ENCODE results near the gene GPR65. TPM values are rescaled to one million over a fixed set of nuclear protein-coding genes. Genes with fewer than 3 reads are reported as not detected.

Gene GPR65
- total and polyA plus RNA-seq, 10 of the 15 experiments (the other 5 are each of a cell fraction or from before 2014, with no cell fraction given) = 4.4 to 14.7 (median 9.4) TPM

GRCh38 chr14:88002421-88003075 is 2.4 kb upstream of the GPR65 start (continued):
- TF ChIP-seq CEBPZ (IDR thresholded peaks at IDR 0.05; ENCODE audit: low read depth, low read length) (no peak), IKZF2 (IDR thresholded peaks at IDR 0.05) (peak; percentile 25 to 36; a peak in 1 of 4 replicates), E2F8 (IDR thresholded peaks at IDR 0.05; ENCODE audit: low read depth, partially characterized antibody) (no peak), ZNF622 (IDR thresholded peaks at IDR 0.05) (no peak), ZBTB40 (IDR thresholded peaks at IDR 0.05; ENCODE audit: borderline replicate concordance) (no peak), SIN3A (IDR thresholded peaks at IDR 0.05; ENCODE audit: low read depth, low read length) (no peak), SREBF1 (IDR thresholded peaks at IDR 0.05; ENCODE audit: low read length) (no peak), ASH2L (IDR thresholded peaks at IDR 0.05; ENCODE audit: borderline replicate concordance, low read depth) (no peak), GATAD2B (conservative IDR thresholded peaks at IDR 0.05; ENCODE audit: low read depth) (no peak), DPF2 (IDR thresholded peaks at IDR 0.05) (no peak), PBX3 (IDR thresholded peaks at IDR 0.05; ENCODE audit: insufficient replicate concordance, low read depth, low read length) (no peak), MAX (IDR thresholded peaks at IDR 0.05; ENCODE audit: low read depth, low read length) (no peak), EED (IDR thresholded peaks at IDR 0.05; ENCODE audit: low read depth) (peak; percentile 62; the same call in 1 of the 2 replicates), EGR1 (IDR thresholded peaks at IDR 0.05; ENCODE audit: borderline replicate concordance in 1 of 2, low read depth in 2 of 2, low read length in 2 of 2) (0 out of 3 replicates have a peak, but pooled peaks of 1 of the 2 experiments have one; percentile 3), SUPT20H (IDR thresholded peaks at IDR 0.05; ENCODE audit: borderline replicate concordance, control insufficient read depth, low read depth, low read length) (no peak), FOXK2 (IDR thresholded peaks at IDR 0.05) (no peak), LARP7 (IDR thresholded peaks at IDR 0.05) (no peak), SMAD5 (IDR thresholded peaks at IDR 0.05; ENCODE audit: low read depth) (no peak)

Measured in GM12878 (cell line).